GM10266 (cell line): Measurements from ENCODE around the gene CTNNA3.

Experiments
- DNase-seq: peaks from one replicate; pipeline ENCODE4 v3.0.0; 2012; ENCODE audit errors: extremely low spot score
- TF ChIP-seq, protein P1 (sequence below): IDR thresholded peaks from 2 replicates; pipeline ENCODE4 v1.5.1; 2012; ENCODE audit warnings: mild to moderate bottlenecking, low read depth; ENCODE audit not compliant: control insufficient read depth, insufficient read depth; ENCODE audit errors: missing control alignments

The CTNNA3 gene

DNA sequence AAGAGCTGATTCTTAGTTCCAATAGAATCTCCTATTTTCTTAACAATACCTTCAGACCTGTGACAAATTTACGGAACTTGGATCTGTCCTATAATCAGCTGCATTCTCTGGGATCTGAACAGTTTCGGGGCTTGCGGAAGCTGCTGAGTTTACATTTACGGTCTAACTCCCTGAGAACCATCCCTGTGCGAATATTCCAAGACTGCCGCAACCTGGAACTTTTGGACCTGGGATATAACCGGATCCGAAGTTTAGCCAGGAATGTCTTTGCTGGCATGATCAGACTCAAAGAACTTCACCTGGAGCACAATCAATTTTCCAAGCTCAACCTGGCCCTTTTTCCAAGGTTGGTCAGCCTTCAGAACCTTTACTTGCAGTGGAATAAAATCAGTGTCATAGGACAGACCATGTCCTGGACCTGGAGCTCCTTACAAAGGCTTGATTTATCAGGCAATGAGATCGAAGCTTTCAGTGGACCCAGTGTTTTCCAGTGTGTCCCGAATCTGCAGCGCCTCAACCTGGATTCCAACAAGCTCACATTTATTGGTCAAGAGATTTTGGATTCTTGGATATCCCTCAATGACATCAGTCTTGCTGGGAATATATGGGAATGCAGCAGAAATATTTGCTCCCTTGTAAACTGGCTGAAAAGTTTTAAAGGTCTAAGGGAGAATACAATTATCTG is 768.6 kb downstream of the CTNNA3 start:
- DNase-seq: no peak
- TF ChIP-seq, protein P1, sequence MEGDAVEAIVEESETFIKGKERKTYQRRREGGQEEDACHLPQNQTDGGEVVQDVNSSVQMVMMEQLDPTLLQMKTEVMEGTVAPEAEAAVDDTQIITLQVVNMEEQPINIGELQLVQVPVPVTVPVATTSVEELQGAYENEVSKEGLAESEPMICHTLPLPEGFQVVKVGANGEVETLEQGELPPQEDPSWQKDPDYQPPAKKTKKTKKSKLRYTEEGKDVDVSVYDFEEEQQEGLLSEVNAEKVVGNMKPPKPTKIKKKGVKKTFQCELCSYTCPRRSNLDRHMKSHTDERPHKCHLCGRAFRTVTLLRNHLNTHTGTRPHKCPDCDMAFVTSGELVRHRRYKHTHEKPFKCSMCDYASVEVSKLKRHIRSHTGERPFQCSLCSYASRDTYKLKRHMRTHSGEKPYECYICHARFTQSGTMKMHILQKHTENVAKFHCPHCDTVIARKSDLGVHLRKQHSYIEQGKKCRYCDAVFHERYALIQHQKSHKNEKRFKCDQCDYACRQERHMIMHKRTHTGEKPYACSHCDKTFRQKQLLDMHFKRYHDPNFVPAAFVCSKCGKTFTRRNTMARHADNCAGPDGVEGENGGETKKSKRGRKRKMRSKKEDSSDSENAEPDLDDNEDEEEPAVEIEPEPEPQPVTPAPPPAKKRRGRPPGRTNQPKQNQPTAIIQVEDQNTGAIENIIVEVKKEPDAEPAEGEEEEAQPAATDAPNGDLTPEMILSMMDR: no peak

DNA sequence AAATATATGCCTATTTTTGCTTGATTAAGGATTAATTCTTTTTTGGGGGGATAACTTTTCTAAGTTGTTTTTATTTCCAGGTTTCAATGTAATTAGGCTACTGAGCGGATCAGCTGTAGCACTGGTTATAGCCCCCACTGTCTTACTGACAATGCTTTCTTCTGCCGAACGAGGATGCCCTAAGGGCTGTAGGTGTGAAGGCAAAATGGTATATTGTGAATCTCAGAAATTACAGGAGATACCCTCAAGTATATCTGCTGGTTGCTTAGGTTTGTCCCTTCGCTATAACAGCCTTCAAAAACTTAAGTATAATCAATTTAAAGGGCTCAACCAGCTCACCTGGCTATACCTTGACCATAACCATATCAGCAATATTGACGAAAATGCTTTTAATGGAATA is 769.2 kb downstream of the CTNNA3 start:
- DNase-seq: no peak
- TF ChIP-seq, protein P1: no peak

DNA sequence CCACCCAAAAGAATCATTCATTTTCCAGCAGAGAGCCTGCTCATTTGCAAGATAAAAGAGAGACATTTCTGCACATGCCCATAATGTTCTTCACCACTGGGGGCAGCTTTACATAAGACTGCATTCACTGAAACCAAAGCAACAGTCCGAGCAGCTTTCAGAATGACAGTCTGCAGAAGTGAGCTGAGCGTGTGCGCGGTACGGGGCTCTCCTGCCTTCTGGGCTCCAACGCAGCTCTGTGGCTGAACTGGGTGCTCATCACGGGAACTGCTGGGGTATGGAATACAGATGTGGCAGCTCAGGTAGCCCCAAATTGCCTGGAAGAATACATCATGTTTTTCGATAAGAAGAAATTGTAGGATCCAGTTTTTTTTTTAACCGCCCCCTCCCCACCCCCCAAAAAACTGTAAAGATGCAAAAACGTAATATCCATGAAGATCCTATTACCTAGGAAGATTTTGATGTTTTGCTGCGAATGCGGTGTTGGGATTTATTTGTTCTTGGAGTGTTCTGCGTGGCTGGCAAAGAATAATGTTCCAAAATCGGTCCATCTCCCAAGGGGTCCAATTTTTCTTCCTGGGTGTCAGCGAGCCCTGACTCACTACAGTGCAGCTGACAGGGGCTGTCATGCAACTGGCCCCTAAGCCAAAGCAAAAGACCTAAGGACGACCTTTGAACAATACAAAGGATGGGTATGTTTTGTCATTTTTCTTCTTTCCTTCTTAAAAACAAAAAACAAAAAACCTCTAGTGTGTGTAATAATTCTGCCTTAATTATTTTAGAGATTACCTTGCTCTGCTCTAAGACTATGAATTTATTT is 769.9 kb downstream of the CTNNA3 start, which contains the start of gene LRRTM3:
Gene LRRTM3 (plus strand): TSS at position 141 of the 820 bp plus-strand sequence.
- TF ChIP-seq, protein P1: peak; percentile 57
- peak; percentile 59 for DNase-seq

DNA sequence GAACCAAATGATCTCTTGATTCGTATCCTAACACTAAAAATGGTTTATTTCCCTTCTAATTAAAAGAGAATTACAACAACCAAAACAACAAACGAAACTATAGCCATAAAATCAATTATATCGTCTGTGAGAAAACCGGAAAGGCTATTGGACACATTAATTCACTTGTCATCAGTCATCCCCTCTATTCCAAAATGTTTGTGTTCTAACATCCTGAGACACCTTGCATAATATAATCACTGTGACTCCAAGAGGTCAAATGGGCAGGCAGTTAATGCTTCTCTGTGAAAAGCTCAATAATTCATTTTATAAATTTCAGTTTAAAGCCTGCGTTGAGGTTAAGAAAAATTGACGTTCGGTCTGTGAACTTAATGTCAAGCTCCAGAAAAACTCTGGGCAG is 770.6 kb downstream of the CTNNA3 start:
- no peak for DNase-seq
- TF ChIP-seq, protein P1: no peak

DNA sequence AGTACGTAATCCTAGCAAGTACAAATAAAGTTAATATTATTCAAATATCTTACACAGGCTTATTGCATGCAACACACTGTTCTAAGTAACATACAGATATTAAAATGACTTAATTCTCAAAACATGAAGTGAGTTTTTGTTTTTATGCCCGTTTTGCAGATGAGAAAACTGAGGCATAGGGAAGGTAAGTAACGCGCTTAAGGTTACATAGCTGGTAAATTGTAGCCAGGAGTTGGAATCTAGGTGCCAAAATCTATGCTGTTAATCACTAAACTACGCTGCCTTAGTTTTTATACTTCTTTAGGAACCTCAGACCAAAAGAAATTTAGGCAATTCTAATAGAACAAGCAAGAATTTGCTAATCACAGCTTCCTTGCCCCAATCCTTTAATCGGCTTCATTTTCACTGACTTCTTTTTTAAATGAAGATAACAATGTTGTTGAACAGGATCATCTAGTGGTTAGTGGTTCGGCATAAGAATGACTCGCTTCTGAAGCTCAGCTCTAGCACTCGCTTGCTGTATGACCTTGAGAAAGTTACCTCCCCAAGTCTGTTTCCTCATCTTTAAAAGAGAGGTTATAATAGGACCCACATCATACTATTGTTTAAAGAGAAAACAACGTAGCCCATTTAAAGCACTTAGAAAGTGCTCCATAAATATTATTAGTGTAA is 771.2 kb downstream of the CTNNA3 start:
- DNase-seq: no peak
- TF ChIP-seq, protein P1: no peak

DNA sequence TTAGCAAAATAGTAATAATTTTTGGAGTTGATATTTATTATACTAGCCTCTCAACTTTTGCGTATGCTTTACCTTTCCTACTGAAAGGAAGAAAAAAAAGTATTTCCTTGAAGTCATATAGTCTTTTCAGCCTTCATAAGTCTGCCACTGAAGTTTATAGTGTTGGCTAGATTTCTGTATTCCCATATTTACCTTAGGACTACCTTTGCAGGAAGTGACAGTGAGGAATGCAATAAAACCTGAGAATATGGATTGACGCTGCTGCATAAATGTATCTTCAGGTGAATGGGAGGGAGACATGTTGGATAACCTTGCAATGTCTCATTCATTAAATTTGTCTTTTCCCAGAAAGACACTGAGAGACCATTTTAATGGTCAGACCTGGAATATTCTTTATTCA is 776.7 kb downstream of the CTNNA3 start:
- TF ChIP-seq, protein P1: no peak
- no peak for DNase-seq
